ENCODE data around the gene CACNG5.

DNA sequence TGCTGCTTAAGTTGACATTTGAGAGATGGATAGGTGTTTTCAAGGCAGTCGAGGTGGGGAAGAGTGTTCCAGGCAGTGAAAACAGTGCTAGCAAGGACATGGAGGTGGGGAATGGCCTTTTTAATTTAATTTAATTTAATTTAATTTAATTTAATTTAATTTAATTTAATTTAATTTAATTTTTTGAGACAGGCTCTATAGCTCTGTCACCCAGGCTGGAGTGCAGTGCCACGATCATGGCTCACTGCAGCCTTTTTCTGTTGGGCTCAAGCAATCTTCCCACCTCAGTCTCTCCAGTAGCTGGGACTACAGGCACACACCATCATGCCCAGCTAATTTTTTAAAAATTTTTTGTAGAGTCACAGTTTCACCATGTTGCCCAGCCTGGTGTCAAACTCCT lies 97.4 kb downstream of the CACNG5 start:
- TF ChIP-seq POLR2AphosphoS5 (IDR thresholded peaks at IDR 0.05; ENCODE audit: borderline replicate concordance, low read depth, low read length): no peak
- no peak for TF ChIP-seq EZH2 (IDR thresholded peaks at IDR 0.05)
- no peak for TF ChIP-seq FOXP2 (optimal IDR thresholded peaks at IDR 0.05; ENCODE audit: control extremely low read depth, extremely low read length, insufficient read depth)
